ENCODE results near the gene MYO7A. TPM values are rescaled to one million over a fixed set of nuclear protein-coding genes. Genes with fewer than 3 reads are reported as not detected.

The MYO7A gene
- total RNA-seq, 4 donors from 2014 or later, result 11.7 to 26.4 (median 17.7) TPM

GRCh38 chr11:77183431-77183984, 55.5 kb downstream of the MYO7A start:
- no peak for TF ChIP-seq CTCF (IDR thresholded peaks at IDR 0.05; ENCODE audit: low read depth)

- TF ChIP-seq CTCF (IDR thresholded peaks at IDR 0.05; ENCODE audit: low read depth), result no peak
These were observed 56.3 kb downstream of the MYO7A start for GRCh38 chr11:77184136-77184860.

- TF ChIP-seq CTCF (IDR thresholded peaks at IDR 0.05; ENCODE audit: low read depth), result no peak
These were observed 58.3 kb downstream of the MYO7A start for GRCh38 chr11:77186302-77186701.

GRCh38 chr11:77187111-77187750, 59.2 kb downstream of the MYO7A start:
- no peak for TF ChIP-seq CTCF (IDR thresholded peaks at IDR 0.05; ENCODE audit: low read depth)

GRCh38 chr11:77187776-77188632, 60.0 kb downstream of the MYO7A start:
- no peak for TF ChIP-seq CTCF (IDR thresholded peaks at IDR 0.05; ENCODE audit: low read depth)

- no peak for TF ChIP-seq CTCF (IDR thresholded peaks at IDR 0.05; ENCODE audit: low read depth)
These were observed 60.8 kb downstream of the MYO7A start for GRCh38 chr11:77188633-77189491.

Measured in subcutaneous adipose tissue (tissue), 4 donors.